IPS-20b (cell line): ENCODE measurements around the gene WFIKKN1.

Experiments
- H3K27ac ChIP-seq: one replicate; pipeline ENCODE4 v1.5.1; 2013; ENCODE audit warnings: low read length
- H3K27me3 ChIP-seq: 2 replicates; pipeline ENCODE4 v1.6.1; 2013; ENCODE audit warnings: mild to moderate bottlenecking, low read length, inconsistent platforms; ENCODE audit not compliant: insufficient read depth
- H3K36me3 ChIP-seq: 2 replicates; pipeline ENCODE4 v1.6.1; 2013; ENCODE audit warnings: low read depth, mild to moderate bottlenecking, inconsistent platforms, low read length, moderate library complexity; ENCODE audit not compliant: insufficient read depth
- H3K4me1 ChIP-seq: 2 replicates; pipeline ENCODE4 v1.6.1; 2013; ENCODE audit warnings: mild to moderate bottlenecking, control low read depth, inconsistent platforms, low read length, moderate library complexity; ENCODE audit not compliant: insufficient read depth
- H3K4me3 ChIP-seq: 2 replicates; pipeline ENCODE4 v1.5.1; 2013; ENCODE audit warnings: mild to moderate bottlenecking, low read length, inconsistent platforms
- H3K9ac ChIP-seq: 2 replicates; pipeline ENCODE4 v1.6.1; 2013; ENCODE audit warnings: low read depth, mild to moderate bottlenecking, inconsistent platforms, low read length, moderate library complexity
- H3K9me3 ChIP-seq: 2 replicates; pipeline ENCODE4 v1.6.1; 2013; ENCODE audit warnings: mild to moderate bottlenecking, low read depth, low read length, inconsistent platforms; ENCODE audit not compliant: insufficient read depth

The WFIKKN1 gene

DNA sequence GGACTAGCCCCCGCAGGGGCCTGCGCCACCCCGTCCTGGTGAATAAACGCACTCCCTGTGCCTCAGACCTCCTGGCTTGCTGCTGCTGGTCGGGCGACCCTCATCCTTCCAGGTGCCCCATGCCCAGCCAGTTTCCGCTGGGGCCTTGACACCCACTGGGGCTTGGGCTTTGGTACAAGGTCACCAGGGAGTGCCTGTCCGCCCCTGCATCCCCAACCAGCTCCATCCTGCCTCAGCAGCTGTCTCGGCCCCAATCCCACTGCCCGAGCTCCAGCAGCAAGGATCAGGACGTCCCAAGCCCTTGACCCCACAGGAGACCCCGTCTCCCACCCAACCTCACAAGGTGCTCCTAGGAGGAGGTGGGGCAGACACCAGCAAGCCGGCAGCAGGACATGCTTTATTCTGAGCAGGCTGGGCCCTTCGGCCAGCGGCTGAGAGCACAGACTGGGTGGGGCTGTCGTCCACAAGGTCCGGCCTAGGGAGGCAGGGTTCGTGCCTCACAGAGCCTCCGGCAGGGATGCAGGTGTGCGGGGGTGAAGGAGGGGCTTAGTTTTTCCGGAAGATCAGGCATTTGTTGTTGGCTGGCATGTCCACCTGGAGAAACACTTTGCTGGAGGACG is 3.4 kb downstream of the WFIKKN1 start:
- Histone ChIP-seq H3K27ac (no peak overlapping the region), H3K4me3 (no peak overlapping the region), H3K9me3 (no peaks in the 10 kb centered on the region), H3K36me3 (no peaks in the 10 kb centered on the region), H3K4me1 (peaks cover 10% of the 10 kb centered on the region; the same call in 1 of the 2 replicates), H3K9ac (no peak overlapping the region), H3K27me3 (no peaks in the 10 kb centered on the region)

DNA sequence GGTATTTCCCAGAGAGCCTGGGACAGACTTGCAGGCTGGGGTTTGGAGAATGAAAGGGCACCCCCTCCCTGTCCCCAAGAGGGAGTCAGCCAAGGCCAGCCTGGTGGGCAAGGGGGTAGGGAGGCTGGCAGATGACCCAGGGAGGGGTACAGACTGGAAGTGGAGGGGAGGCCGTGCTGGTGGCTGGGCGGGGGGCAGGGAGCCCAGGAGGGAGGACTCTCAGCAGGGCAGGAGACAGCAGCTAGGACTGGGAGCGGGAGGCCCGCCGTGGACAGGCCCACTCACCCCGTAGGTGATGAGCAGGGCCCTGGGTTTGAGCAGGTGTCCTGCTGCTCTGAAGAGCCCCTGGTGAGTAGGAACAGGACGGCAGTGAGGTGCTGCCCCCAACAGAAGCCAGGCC is 4.2 kb downstream of the WFIKKN1 start:
- no peak overlapping the region for H3K27ac ChIP-seq
- no peaks in the 10 kb centered on the region for H3K36me3 ChIP-seq
- no peaks in the 10 kb centered on the region for H3K9me3 ChIP-seq
- H3K4me1 ChIP-seq, result peaks cover 5% of the 10 kb centered on the region; the same call in 1 of the 2 replicates
- no peak overlapping the region for H3K9ac ChIP-seq
- no peak overlapping the region; the same call in 1 of the 2 replicates for H3K4me3 ChIP-seq
- no peaks in the 10 kb centered on the region for H3K27me3 ChIP-seq

DNA sequence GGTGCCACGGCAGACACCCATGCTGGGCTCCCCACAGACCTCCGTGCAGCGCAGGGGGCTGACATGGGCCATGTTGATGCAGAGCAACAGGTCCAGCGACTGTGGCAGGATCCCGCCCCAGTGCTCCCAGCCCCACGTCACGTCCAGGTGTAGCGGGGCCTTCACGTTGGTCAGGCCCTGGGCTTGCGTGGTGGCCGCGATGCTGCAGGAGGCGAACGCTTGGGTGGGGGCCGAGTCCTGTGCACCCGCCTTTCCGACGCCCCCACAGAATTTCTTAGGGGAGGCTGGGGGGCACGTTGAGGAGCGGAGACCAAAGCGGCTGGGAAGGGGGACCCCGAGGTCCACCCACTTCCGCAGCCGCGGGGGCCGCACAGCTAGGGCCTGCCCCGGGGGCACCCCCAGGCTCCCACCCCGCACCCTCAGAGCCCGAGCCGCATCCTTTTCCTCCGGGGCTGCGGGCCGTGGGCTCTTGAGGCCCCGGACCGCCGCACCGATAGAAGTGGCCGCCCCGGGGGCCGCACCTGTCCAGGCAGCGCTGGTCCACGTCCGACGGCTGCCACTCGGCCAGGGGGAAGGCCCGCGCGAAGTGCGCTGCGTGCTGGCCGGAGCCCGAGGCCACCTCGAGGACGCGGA is 4.9 kb downstream of the WFIKKN1 start:
- H3K9me3 ChIP-seq, result no peaks in the 10 kb centered on the region
- H3K9ac ChIP-seq, result peak overlapping the region; percentile 79; the same call in 1 of the 2 replicates
- no peaks in the 10 kb centered on the region; the same call in 1 of the 2 replicates for H3K4me1 ChIP-seq
- peak overlapping the region; percentile 86 for H3K4me3 ChIP-seq
- H3K27ac ChIP-seq, result no peak overlapping the region
- no peaks in the 10 kb centered on the region for H3K36me3 ChIP-seq
- no peaks in the 10 kb centered on the region for H3K27me3 ChIP-seq

DNA sequence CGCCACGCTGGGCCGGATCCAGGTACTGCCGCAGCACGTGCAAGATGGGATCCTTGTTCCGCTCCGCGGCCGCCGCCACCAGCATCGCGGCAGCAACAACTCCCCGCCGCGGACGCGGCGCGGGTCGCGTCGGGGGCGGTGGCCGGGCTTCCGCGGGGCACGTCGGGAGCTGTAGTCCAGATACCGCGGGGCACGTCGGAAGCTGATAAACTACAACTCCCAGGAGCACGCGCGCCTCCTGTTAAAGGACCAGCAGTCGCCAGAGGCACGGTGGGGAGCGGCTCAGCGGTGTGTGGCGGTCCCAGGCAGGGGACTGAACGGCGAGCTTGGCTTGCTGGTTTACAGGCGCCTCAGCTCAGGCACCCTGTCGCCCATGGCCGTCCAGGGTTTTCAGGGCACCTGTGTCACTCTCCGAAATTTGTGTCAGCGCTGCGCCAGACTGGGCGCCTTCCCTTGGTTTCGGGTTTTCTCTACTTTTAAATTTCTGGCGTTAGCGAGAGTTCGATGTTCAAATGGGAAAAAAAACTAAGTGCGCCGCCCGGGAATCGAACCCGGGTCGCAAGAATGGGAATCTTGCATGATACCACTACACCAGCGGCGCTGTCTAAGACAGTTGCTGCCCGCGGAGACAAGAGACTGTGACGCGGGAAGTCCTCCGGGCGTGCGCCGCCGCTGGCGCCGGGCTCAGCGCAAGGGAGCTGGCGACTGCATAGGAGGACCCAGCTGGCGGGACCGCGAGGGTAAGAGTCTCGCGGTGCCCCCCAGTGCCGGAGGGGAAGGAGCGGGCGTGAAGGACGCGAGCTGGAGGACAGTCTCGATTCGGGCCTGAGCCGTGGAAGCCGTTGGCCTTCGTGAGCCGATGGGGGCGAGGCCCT is 5.7 kb downstream of the WFIKKN1 start, which contains the start of gene METTL26:
METTL26 (minus strand) TSS at position 100 of the 875 bp plus-strand sequence; CDS start at position 85, 15 bp downstream.
- no peaks in the 10 kb centered on the region for H3K36me3 ChIP-seq
- H3K27me3 ChIP-seq, result no peaks in the 10 kb centered on the region
- H3K4me1 ChIP-seq, result no peaks in the 10 kb centered on the region; the same call in 1 of the 2 replicates

DNA sequence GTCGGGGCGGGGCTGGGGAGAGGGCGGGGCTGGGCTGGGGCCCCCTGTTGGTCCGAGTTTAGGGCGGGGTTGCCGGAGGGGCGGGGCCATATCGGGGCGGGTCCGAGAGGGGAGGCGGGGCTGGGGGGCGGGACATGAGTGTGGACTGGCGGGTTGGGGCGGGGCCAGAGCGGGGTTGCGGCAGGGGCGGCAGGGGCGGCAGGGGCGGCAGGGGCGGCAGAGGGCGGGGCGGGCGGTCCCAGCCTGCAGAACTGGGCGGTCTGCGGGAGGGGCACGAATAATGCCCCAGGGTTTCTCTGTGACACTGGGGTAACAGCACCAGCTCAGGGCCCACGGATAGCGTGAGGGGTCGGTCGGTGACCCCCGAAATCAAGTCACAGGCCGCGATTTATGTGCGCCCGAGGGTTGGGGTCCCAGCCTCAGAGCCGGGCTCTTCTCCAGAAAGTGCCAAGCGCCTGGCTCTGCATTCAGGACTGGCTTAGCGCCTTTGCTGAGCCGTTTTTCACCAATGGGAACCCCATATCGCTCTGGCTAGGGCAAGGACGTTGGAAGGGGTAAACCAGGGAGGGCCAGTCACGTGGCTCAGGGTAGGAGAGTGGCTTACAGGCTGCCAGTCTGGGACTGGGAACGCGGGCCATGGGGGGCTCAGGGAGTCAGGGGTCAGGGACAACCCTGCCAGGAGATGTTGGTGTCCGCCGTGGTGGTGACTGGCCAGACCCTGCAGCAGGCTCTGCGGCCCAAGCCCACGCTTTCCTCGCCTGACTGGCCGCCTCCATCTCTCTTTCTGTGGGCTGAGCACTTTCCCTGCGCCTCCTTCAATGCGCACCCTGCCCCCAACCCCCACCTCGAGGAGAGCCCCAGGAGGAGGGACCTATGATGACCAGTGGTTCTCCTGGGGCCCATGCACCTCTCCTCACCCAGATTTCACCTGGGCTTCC is 6.6 kb downstream of the WFIKKN1 start:
- Histone ChIP-seq H3K4me1 (no peaks in the 10 kb centered on the region; the same call in 1 of the 2 replicates), H3K9me3 (no peaks in the 10 kb centered on the region), H3K27ac (no peak overlapping the region), H3K4me3 (peak overlapping the region; percentile 86; the same call in 1 of the 2 replicates), H3K27me3 (peaks cover under 1% of the 10 kb centered on the region; the same call in 1 of the 2 replicates), H3K36me3 (no peaks in the 10 kb centered on the region), H3K9ac (no peak overlapping the region; the same call in 1 of the 2 replicates)

More for the DNA sequence above, 5.7 kb downstream of the WFIKKN1 start, which contains the start of gene METTL26:
- peak within 1 kb of the TSS; percentile 79; the same call in 1 of the 2 replicates for H3K9ac ChIP-seq
- no peak within 1 kb of the TSS for H3K27ac ChIP-seq
- no peaks in the 10 kb centered on the region for H3K9me3 ChIP-seq
- H3K4me3 ChIP-seq, result peak within 1 kb of the TSS; percentile 86

DNA sequence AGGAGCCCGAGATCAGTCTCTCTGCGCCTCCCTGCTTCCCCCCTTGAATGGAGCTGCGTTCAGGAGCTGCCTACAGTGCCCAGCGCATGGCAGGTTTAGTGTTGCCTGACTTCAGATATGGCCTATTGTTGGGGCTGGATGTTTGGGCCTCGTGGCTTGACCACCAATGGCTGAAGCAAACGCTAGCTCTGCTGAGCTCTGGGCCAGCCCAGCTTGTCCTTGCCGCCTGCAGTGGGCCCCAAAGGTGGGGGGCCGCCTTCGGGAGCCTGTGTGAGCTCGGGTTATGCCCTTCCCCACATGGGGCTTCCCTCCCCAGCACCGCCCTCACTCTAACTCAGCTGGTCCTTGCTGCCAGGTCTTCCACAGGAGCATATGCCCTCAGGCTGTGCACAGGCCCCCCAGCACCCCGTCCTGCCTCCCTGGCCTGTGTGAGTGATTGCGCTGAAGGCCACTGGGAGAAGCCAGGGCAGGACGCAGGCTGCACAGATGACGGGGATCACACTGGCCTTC is 7.3 kb downstream of the WFIKKN1 start:
- Histone ChIP-seq H3K36me3 (no peaks in the 10 kb centered on the region), H3K4me1 (no peaks in the 10 kb centered on the region; the same call in 1 of the 2 replicates), H3K27ac (no peak overlapping the region), H3K9me3 (no peaks in the 10 kb centered on the region), H3K9ac (no peak overlapping the region; the same call in 1 of the 2 replicates), H3K4me3 (no peak overlapping the region), H3K27me3 (peaks cover 8% of the 10 kb centered on the region)

DNA sequence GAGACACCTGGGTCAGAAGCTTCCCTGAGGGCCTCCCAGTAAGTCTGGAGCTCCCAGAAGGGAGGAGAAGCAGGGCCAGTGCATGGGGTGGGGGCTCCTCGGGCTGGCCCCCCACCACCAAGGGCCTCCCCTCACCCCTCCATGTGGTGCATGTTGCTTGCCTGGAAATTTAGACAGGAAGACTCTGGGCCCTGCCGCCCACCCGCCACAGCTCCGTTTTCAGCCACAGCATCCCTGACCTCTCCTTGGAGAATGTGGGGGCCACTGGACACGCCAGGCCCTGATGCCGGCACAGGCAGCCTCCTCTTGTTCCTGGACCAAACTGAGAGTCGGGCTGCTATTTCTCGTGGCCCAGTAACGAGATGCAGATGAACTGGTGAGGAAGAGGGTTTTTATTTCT is 8.1 kb downstream of the WFIKKN1 start:
- Histone ChIP-seq H3K36me3 (no peaks in the 10 kb centered on the region), H3K4me1 (no peaks in the 10 kb centered on the region; the same call in 1 of the 2 replicates), H3K27ac (no peak overlapping the region), H3K9me3 (no peaks in the 10 kb centered on the region), H3K9ac (no peak overlapping the region), H3K4me3 (no peak overlapping the region), H3K27me3 (peaks cover 9% of the 10 kb centered on the region)

DNA sequence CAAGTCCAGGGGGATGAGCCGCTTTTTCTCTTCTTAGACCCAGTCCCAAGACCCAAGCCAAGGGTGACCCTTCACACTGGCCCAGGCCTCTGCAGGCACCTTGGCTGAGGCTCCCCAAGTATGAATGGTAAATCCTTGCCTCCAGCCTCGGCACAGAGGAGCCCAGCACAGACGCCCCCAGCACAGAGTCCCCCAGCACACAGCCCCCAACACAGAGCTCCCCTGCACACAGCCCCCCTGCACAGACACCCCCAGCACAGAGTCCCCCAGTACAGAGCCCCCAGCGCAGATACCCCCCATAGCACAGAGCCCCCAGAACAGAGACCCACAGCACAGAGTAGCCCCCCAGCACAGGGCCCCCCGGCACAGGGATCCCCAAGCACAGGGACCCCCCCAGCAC is 9.8 kb downstream of the WFIKKN1 start:
- Histone ChIP-seq H3K9ac (no peak overlapping the region), H3K9me3 (no peaks in the 10 kb centered on the region)

DNA sequence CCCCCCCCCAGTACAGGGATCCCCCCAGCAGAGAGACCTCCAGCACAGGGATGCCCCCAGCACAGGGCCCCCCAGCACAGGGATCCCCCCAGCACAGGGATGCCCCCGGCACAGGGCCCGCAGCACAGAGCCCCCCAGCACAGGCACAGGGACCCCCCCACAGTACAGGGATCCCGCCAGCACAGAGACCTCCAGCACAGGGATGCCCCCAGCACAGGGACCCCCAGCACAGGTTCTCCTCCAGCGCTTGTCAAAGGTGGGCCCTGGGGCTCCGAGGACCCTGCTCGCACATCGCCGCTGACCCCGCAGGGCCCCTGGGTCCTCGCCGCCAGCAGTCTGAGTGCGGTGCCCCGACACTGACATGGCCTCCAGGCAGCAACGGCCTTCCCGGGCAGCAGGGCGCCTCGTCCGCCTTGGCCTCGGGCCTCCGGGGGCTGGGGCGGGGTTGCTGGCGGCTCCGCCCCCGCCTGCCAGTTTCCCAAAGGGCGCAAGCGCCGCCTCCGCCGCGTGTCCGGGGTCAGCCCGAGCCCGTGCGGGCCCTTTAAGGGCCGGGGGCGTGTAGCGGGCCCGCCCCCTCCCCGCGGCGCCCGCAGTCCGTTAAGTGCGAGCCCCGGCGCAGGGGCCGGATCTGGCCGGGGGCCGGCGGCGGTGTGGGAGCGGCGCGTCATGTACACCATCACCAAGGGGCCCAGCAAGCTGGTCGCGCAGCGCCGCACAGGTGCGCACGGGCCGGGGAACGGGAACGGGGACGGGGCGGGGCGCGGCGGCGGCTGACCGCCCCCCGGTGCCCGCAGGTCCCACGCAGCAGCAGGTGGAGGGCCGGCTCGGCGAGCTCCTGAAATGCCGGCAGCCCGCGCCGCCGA is 10.8 kb downstream of the WFIKKN1 start, which contains the start of gene MCRIP2:
MCRIP2 (plus strand) TSS at position 503 of the 863 bp plus-strand sequence; CDS start at position 667, 164 bp downstream.
- no peak within 1 kb of the TSS for H3K27ac ChIP-seq

More for the DNA sequence above, 9.8 kb downstream of the WFIKKN1 start:
- Histone ChIP-seq H3K27me3 (peaks cover 9% of the 10 kb centered on the region), H3K36me3 (no peaks in the 10 kb centered on the region), H3K27ac (no peak overlapping the region), H3K4me3 (no peak overlapping the region), H3K4me1 (no peaks in the 10 kb centered on the region; the same call in 1 of the 2 replicates)

More for the DNA sequence above, 10.8 kb downstream of the WFIKKN1 start, which contains the start of gene MCRIP2:
- Histone ChIP-seq H3K27me3 (peaks cover 9% of the 10 kb centered on the region), H3K9ac (peak within 1 kb of the TSS; percentile 69; the same call in 1 of the 2 replicates), H3K9me3 (no peaks in the 10 kb centered on the region), H3K36me3 (no peaks in the 10 kb centered on the region), H3K4me1 (no peaks in the 10 kb centered on the region; the same call in 1 of the 2 replicates), H3K4me3 (peak within 1 kb of the TSS; percentile 73)
